HG02870 (cell line): Measurements from ENCODE around the gene FTCDNL1.

Source experiments
- ATAC-seq: cut with Tn5 transposase; IDR thresholded peaks from one replicate; pipeline ENCODE4 v1.9.1; 2021; ENCODE audit warnings: mild to moderate bottlenecking, moderate library complexity; ENCODE audit not compliant: unreplicated experiment

Gene FTCDNL1

GRCh38 chr2:199744260-199744659, 106.7 kb downstream of the FTCDNL1 start:
- no peak for ATAC-seq

- no peak for ATAC-seq
Observed at GRCh38 chr2:199743415-199744120, 107.4 kb downstream of the FTCDNL1 start.

GRCh38 chr2:199742884-199743283, 108.1 kb downstream of the FTCDNL1 start:
- no peak for ATAC-seq

GRCh38 chr2:199740111-199740428, 110.9 kb downstream of the FTCDNL1 start:
- ATAC-seq, result no peak

- no peak for ATAC-seq
Observed at GRCh38 chr2:199739413-199740110, 111.4 kb downstream of the FTCDNL1 start.

- no peak for ATAC-seq
Observed at GRCh38 chr2:199738727-199739412, 112.1 kb downstream of the FTCDNL1 start.

- ATAC-seq, result no peak
Observed at GRCh38 chr2:199734651-199735050, 116.3 kb downstream of the FTCDNL1 start.

- ATAC-seq, result no peak
Observed at GRCh38 chr2:199734011-199734410, 117.0 kb downstream of the FTCDNL1 start.

- ATAC-seq, result no peak
Observed at GRCh38 chr2:199727801-199728200, 123.2 kb downstream of the FTCDNL1 start.

GRCh38 chr2:199727306-199727705, 123.7 kb downstream of the FTCDNL1 start:
- ATAC-seq, result no peak

GRCh38 chr2:199718074-199718473, 132.9 kb downstream of the FTCDNL1 start:
- ATAC-seq, result no peak

GRCh38 chr2:199717587-199717907, 133.4 kb downstream of the FTCDNL1 start:
- ATAC-seq, result no peak

- ATAC-seq, result no peak
Observed at GRCh38 chr2:199716807-199717586, 134.0 kb downstream of the FTCDNL1 start.

- no peak for ATAC-seq
Observed at GRCh38 chr2:199713746-199714145, 137.2 kb downstream of the FTCDNL1 start.

GRCh38 chr2:199710551-199710950, 140.4 kb downstream of the FTCDNL1 start:
- ATAC-seq, result no peak
